Measurements from ENCODE around the gene CLEC9A.

Gene CLEC9A

DNA sequence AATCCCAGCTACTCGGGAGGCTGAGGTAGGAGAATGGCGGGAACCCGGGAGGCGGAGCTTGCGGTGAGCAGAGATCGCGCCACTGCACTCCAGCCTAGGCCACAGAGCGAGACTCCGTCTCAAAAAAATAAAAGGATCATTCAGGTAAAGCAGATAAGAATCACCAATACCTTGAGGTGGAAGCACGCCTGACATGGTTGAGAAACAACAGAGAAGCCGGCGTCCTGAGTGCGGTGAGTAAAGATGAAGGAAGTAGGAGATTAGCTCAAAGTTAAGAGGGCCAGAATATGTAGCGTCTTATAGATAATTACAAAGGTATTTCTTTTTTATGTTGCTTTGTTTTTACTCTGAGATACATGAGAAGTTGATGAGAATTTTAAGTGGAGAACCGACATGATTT is 84.8 kb downstream of the CLEC9A start:
- ATAC-seq = no peak
- TF ChIP-seq TSHZ2 (CRISPR knock-in tag; IDR thresholded peaks at IDR 0.05) = no peak
- no peak for TF ChIP-seq TCF4 (CRISPR knock-in tag; IDR thresholded peaks at IDR 0.05; ENCODE audit: borderline replicate concordance)
